Neural cell (in vitro differentiated cells): ENCODE results near the gene POLA2.
"Not testable (repeated sequence)": the region's sequence is repeated elsewhere in the genome, so short reads cannot be mapped to it uniquely, and the experiment has no call there.

ENCODE experiments used
- CTCF ChIP-seq: fragments of 450-650 bp; IDR thresholded peaks from 2 replicates; pipeline ENCODE4 v1.5.1; 2014; ENCODE audit warnings: antibody characterized with exemption, mild to moderate bottlenecking, moderate library complexity; ENCODE audit not compliant: poor library complexity, severe bottlenecking
- POLR2AphosphoS5 ChIP-seq: IDR thresholded peaks from 2 replicates; pipeline ENCODE4 v1.6.1; 2012
- REST ChIP-seq: IDR thresholded peaks from 2 replicates; pipeline ENCODE4 v1.6.1; 2012; ENCODE audit warnings: borderline replicate concordance

GRCh38 chr11:65264747-65265146 is 3.0 kb downstream of the POLA2 start:
- TF ChIP-seq CTCF, REST, POLR2AphosphoS5: not testable (repeated sequence)
